OCI-LY1 (cell line): Measurements from ENCODE around the gene SBK2.

Experiments used
- H2AFZ ChIP-seq: fragments of 200-600 bp; sonication (generic), shearing (Covaris generic); 2 replicates; pipeline ENCODE4 v1.6.0; 2014; ENCODE audit warnings: antibody characterized with exemption, mild to moderate bottlenecking, low read length
- H3F3A ChIP-seq: fragments of 200-600 bp; sonication (generic), shearing (Covaris generic); 2 replicates; pipeline ENCODE4 v1.6.0; 2014; ENCODE audit warnings: mild to moderate bottlenecking, antibody characterized with exemption, low read length, moderate library complexity; ENCODE audit not compliant: insufficient read depth
- H3K27ac ChIP-seq: fragments of 200-600 bp; sonication (generic); 2 replicates; pipeline ENCODE4 v1.5.1; 2014; ENCODE audit warnings: low read length, mixed run types, mild to moderate bottlenecking, low read depth; ENCODE audit not compliant: poor library complexity, severe bottlenecking
- H3K27me3 ChIP-seq: fragments of 200-600 bp; sonication (generic); 2 replicates; pipeline ENCODE4 v1.6.0; 2014; ENCODE audit warnings: antibody characterized with exemption, mild to moderate bottlenecking, low read length, moderate library complexity; ENCODE audit not compliant: insufficient read depth
- H3K36me3 ChIP-seq: fragments of 200-600 bp; sonication (generic); 2 replicates; pipeline ENCODE4 v1.6.1; 2014; ENCODE audit warnings: mild to moderate bottlenecking, antibody characterized with exemption, low read length, moderate library complexity, mixed read lengths; ENCODE audit not compliant: insufficient read depth
- H3K4me1 ChIP-seq: fragments of 200-600 bp; sonication (generic); 2 replicates; pipeline ENCODE4 v1.5.1; 2014; ENCODE audit warnings: mild to moderate bottlenecking, low read length, moderate library complexity; ENCODE audit not compliant: insufficient read depth, severe bottlenecking
- H3K4me2 ChIP-seq: fragments of 200-600 bp; sonication (generic), shearing (Covaris generic); 2 replicates; pipeline ENCODE4 v1.6.1; 2014; ENCODE audit warnings: low read length
- H3K4me3 ChIP-seq: fragments of 200-600 bp; sonication (generic); 2 replicates; pipeline ENCODE4 v1.5.1; 2014; ENCODE audit warnings: low read length, low read depth, mild to moderate bottlenecking, mixed read lengths; ENCODE audit not compliant: poor library complexity, severe bottlenecking
- H3K79me2 ChIP-seq: fragments of 200-600 bp; shearing (Covaris generic); 2 replicates; pipeline ENCODE4 v1.6.1; 2016; ENCODE audit warnings: mixed run types, low read length, mixed read lengths; ENCODE audit not compliant: insufficient read depth
- H3K9ac ChIP-seq: fragments of 200-600 bp; sonication (generic), shearing (Covaris generic); 2 replicates; pipeline ENCODE4 v1.6.1; 2014; ENCODE audit warnings: mild to moderate bottlenecking, low read length, mixed read lengths
- H3K9me2 ChIP-seq: fragments of 200-600 bp; sonication (generic), shearing (Covaris generic); 2 replicates; pipeline ENCODE4 v1.6.1; 2014; ENCODE audit warnings: low read depth, mild to moderate bottlenecking, low read length, mixed read lengths
- H3K9me3 ChIP-seq: fragments of 200-600 bp; shearing (Covaris generic); 2 replicates; pipeline ENCODE4 v1.6.1; 2014; ENCODE audit warnings: low read length, mixed read lengths
- H4K20me1 ChIP-seq: fragments of 200-600 bp; sonication (generic), shearing (Covaris generic); 2 replicates; pipeline ENCODE4 v1.6.0; 2016; ENCODE audit warnings: mild to moderate bottlenecking, low read length; ENCODE audit not compliant: insufficient read depth
- CTCF ChIP-seq: fragments of 200-600 bp; sonication (generic), shearing (Covaris generic); IDR thresholded peaks from 2 replicates; pipeline ENCODE4 v1.5.1; 2017; ENCODE audit warnings: mild to moderate bottlenecking, antibody characterized with exemption, low read length, moderate library complexity, mixed read lengths
- EZH2 ChIP-seq: fragments of 200-600 bp; sonication (generic), shearing (Covaris generic); IDR thresholded peaks from 2 replicates; pipeline ENCODE4 v1.8.0; 2017; ENCODE audit warnings: borderline replicate concordance, mixed run types, mild to moderate bottlenecking, antibody characterized with exemption, low read length, moderate library complexity, mixed read lengths

The SBK2 gene

GRCh38 chr19:55502197-55502952 lies 34.6 kb downstream of the SBK2 start:
- Histone ChIP-seq H3K4me2 (no peak overlapping the region), H3K9me3 (no peaks in the 10 kb centered on the region), H2AFZ (no peak overlapping the region), H3K4me3 (no peak overlapping the region), H3K27ac (no peak overlapping the region), H3F3A (no peaks in the 10 kb centered on the region), H3K9ac (no peak overlapping the region), H3K4me1 (peaks cover 6% of the 10 kb centered on the region), H3K36me3 (no peaks in the 10 kb centered on the region), H4K20me1 (no peaks in the 10 kb centered on the region), H3K27me3 (peaks cover 4% of the 10 kb centered on the region; the same call in 1 of the 2 replicates), H3K9me2 (no peaks in the 10 kb centered on the region), H3K79me2 (no peaks in the 10 kb centered on the region)
- TF ChIP-seq EZH2: no peak
- TF ChIP-seq CTCF: no peak

GRCh38 chr19:55500368-55500952 lies 36.5 kb downstream of the SBK2 start:
- no peak for TF ChIP-seq CTCF
- TF ChIP-seq EZH2: no peak
- H3K27me3 ChIP-seq: peaks cover 3% of the 10 kb centered on the region; the same call in 1 of the 2 replicates

GRCh38 chr19:55498246-55498840 lies 38.6 kb downstream of the SBK2 start:
- TF ChIP-seq CTCF (no peak), EZH2 (no peak)
- no peaks in the 10 kb centered on the region for H3F3A ChIP-seq
- H3K36me3 ChIP-seq: no peaks in the 10 kb centered on the region
- H3K4me3 ChIP-seq: no peak overlapping the region
- no peaks in the 10 kb centered on the region for H3K4me1 ChIP-seq
- H3K79me2 ChIP-seq: no peaks in the 10 kb centered on the region
- H3K9me2 ChIP-seq: no peaks in the 10 kb centered on the region
- H3K27ac ChIP-seq: no peak overlapping the region
- H4K20me1 ChIP-seq: no peaks in the 10 kb centered on the region
- no peaks in the 10 kb centered on the region for H3K9me3 ChIP-seq
- no peak overlapping the region for H2AFZ ChIP-seq
- no peaks in the 10 kb centered on the region for H3K27me3 ChIP-seq
- no peak overlapping the region for H3K4me2 ChIP-seq
- H3K9ac ChIP-seq: no peak overlapping the region

More at GRCh38 chr19:55500368-55500952, 36.5 kb downstream of the SBK2 start:
- Histone ChIP-seq H3K79me2 (no peaks in the 10 kb centered on the region), H3K4me1 (peaks cover 6% of the 10 kb centered on the region), H2AFZ (no peak overlapping the region), H3K27ac (no peak overlapping the region), H4K20me1 (no peaks in the 10 kb centered on the region), H3K36me3 (no peaks in the 10 kb centered on the region), H3K4me2 (no peak overlapping the region), H3K9ac (no peak overlapping the region), H3K4me3 (no peak overlapping the region), H3K9me2 (no peaks in the 10 kb centered on the region), H3F3A (no peaks in the 10 kb centered on the region), H3K9me3 (no peaks in the 10 kb centered on the region)
